Right lung (tissue), 10 donors: ENCODE measurements around the gene FBXO5. TPM values are rescaled to one million over a fixed set of nuclear protein-coding genes. Genes with fewer than 3 reads are reported as not detected.
"Not testable (repeated sequence)": the region's sequence is repeated elsewhere in the genome, so short reads cannot be mapped to it uniquely, and the experiment has no call there.

ENCODE experiments used
- DNase-seq, 2 donors: peaks; one replicate each; pipeline ENCODE4 v3.0.0-alpha.2; 2013
- long read RNA-seq, 8 donors: transcript quantifications; one replicate each; lab custom pipeline, GENCODE V29; 2026
- polyA plus RNA-seq, 5 donors: library from polyadenylated mRNA; unstranded; fragments of 120-200 nt; gene quantifications; one replicate each; pipeline versions ENCODE4 v1.2.1 to v1.2.3, GENCODE V29; 2013; ENCODE audit warnings: inconsistent platforms in 1 of 5, low replicate concordance in 1 of 5; ENCODE audit not compliant: insufficient read length in 5 of 5, insufficient read depth in 1 of 5

The FBXO5 gene
- polyA plus RNA-seq, result 10 to 100 TPM; 20.3 to 46.2 (median 28.6) TPM
- long read RNA-seq, donor 1, transcript FBXO5-201 (5 exons, 2,037 nt), result major isoform, 12 of 21 reads
- long read RNA-seq, donor 1, partial matches to known transcripts, result 5 of 21 reads
- long read RNA-seq, donor 1, other reads (novel, unspliced or antisense), result 0 of 21 reads
- long read RNA-seq, donor 2, partial matches to known transcripts, result 0 of 6 reads
- long read RNA-seq, donor 2, other reads (novel, unspliced or antisense), result 0 of 6 reads
- long read RNA-seq, donor 3, partial matches to known transcripts, result 0 of 8 reads
- long read RNA-seq, donor 3, other reads (novel, unspliced or antisense), result 0 of 8 reads
- long read RNA-seq, donor 4, partial matches to known transcripts, result 5 of 5 reads
- long read RNA-seq, donor 4, other reads (novel, unspliced or antisense), result 0 of 5 reads
- long read RNA-seq, donor 5, transcript FBXO5-201 (5 exons, 2,037 nt), result major isoform, 6 of 25 reads
- long read RNA-seq, donor 5, partial matches to known transcripts, result 14 of 25 reads
- long read RNA-seq, donor 5, other reads (novel, unspliced or antisense), result 0 of 25 reads
- long read RNA-seq, donor 6, partial matches to known transcripts, result 0 of 4 reads
- long read RNA-seq, donor 6, other reads (novel, unspliced or antisense), result 0 of 4 reads
- long read RNA-seq, donor 7, partial matches to known transcripts, result 0 of 3 reads
- long read RNA-seq, donor 7, other reads (novel, unspliced or antisense), result 0 of 3 reads
- long read RNA-seq, donor 8, partial matches to known transcripts, result 0 of 3 reads
- long read RNA-seq, donor 8, other reads (novel, unspliced or antisense), result 0 of 3 reads

- DNase-seq, result peak; percentile 97 to 98
Measured at GRCh38 chr6:152982904-152983636, at the start of gene FBXO5. Gene FBXO5 (minus strand): TSS chr6:152983041. CDS start chr6:152982959, 82 bp downstream.

GRCh38 chr6:153032255-153032882, 49.5 kb upstream of the FBXO5 start:
- DNase-seq, result peak; percentile 12 to 22

GRCh38 chr6:153031335-153031955, 48.6 kb upstream of the FBXO5 start:
- no peak for DNase-seq

GRCh38 chr6:153028963-153029362, 46.1 kb upstream of the FBXO5 start:
- no peak for DNase-seq

- DNase-seq, result no peak
Measured at GRCh38 chr6:153028286-153028685, 45.4 kb upstream of the FBXO5 start.

- DNase-seq, result no peak
Measured at GRCh38 chr6:153027480-153027879, 44.6 kb upstream of the FBXO5 start.

GRCh38 chr6:153024709-153025017, 41.8 kb upstream of the FBXO5 start:
- DNase-seq, result no peak

- DNase-seq, result peak; percentile 28 to 38
Measured at GRCh38 chr6:153023977-153024708, 41.3 kb upstream of the FBXO5 start.

GRCh38 chr6:153018355-153018754, 35.5 kb upstream of the FBXO5 start:
- no peak for DNase-seq

GRCh38 chr6:153016846-153017245, 34.0 kb upstream of the FBXO5 start:
- no peak for DNase-seq

- DNase-seq, result no peak
Measured at GRCh38 chr6:153015094-153015640, 32.3 kb upstream of the FBXO5 start.

- no peak for DNase-seq
Measured at GRCh38 chr6:153013438-153013837, 30.6 kb upstream of the FBXO5 start.

- no peak for DNase-seq
Measured at GRCh38 chr6:153012856-153013255, 30.0 kb upstream of the FBXO5 start.

- no peak for DNase-seq
Measured at GRCh38 chr6:153003366-153003690, 20.5 kb upstream of the FBXO5 start.

GRCh38 chr6:153002613-153003365, 19.9 kb upstream of the FBXO5 start, which contains the start of gene MTRF1L:
Gene MTRF1L (minus strand): TSS chr6:153002709. CDS start chr6:153002685, 24 bp downstream.
- DNase-seq, result peak; percentile 94

GRCh38 chr6:153001767-153002612, 19.1 kb upstream of the FBXO5 start:
- DNase-seq, result peak in 1 of 2 donors; percentile 23

- not testable (repeated sequence) for DNase-seq
Measured at GRCh38 chr6:153000790-153001189, 17.9 kb upstream of the FBXO5 start.

- no peak for DNase-seq
Measured at GRCh38 chr6:153000243-153000642, 17.4 kb upstream of the FBXO5 start.
